Activated T-cell treated with anti-CD3 and anti-CD28 coated beads, Interleukin-2, amount 50 U/mL, for 1 hour (primary cell): Measurements from ENCODE around the gene SLC27A1.
A peak's percentile ranks its signal among the peaks of the same experiment; 100 is the strongest.
"Not testable (repeated sequence)": the region's sequence is repeated elsewhere in the genome, so short reads cannot be mapped to it uniquely, and the experiment has no call there.

ENCODE experiments used
- DNase-seq: peaks from one replicate; pipeline ENCODE4 v3.0.0-alpha.2; 2020

SLC27A1 gene

DNA sequence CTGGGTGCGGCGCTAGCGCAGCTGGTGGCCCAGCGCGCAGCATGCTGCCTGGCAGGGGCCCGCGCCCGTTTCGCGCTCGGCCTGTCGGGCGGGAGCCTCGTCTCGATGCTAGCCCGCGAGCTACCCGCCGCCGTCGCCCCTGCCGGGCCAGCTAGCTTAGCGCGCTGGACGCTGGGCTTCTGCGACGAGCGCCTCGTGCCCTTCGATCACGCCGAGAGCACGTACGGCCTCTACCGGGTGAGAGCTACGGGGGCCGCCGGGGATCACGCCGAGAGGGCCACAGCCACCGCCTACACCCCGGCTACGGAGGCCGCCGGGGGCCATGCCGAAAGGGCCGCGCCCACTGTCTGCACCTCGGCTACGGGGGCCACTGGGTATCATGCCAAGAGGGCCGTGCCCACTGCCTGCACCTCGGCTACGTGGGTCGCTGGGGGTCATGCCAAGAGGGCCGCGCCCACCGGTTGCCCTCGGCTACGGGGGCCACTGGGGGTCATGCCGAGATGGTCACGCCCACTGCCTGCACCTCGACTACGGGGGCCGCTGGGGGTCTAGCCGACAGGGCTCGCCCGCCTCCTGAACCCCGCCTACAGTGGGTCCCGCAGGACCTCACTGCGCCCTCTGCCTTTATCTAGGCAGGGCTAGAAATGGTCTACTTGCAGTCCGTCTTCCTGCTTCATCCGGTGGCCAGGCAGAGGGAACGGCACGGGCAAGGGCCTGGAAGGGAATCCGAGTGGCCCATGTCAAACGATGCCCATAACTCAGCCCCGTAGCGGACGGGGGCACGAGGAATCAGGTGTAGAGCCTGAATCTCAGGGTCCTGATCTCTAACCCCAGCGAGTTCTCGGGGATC, 41.6 kb downstream of the SLC27A1 start:
- peak; percentile 86 for DNase-seq

GRCh38 chr19:17512574-17512939, 42.2 kb downstream of the SLC27A1 start:
- no peak for DNase-seq

- DNase-seq, result no peak
These were observed 45.3 kb downstream of the SLC27A1 start for GRCh38 chr19:17515408-17516149.

GRCh38 chr19:17517898-17518297, 47.6 kb downstream of the SLC27A1 start:
- DNase-seq, result no peak

- not testable (repeated sequence) for DNase-seq
These were observed 48.3 kb downstream of the SLC27A1 start for GRCh38 chr19:17518654-17519053.

GRCh38 chr19:17519967-17520366, 49.6 kb downstream of the SLC27A1 start:
- DNase-seq, result no peak

- DNase-seq, result no peak
These were observed 50.5 kb downstream of the SLC27A1 start for GRCh38 chr19:17520865-17521264.

DNA sequence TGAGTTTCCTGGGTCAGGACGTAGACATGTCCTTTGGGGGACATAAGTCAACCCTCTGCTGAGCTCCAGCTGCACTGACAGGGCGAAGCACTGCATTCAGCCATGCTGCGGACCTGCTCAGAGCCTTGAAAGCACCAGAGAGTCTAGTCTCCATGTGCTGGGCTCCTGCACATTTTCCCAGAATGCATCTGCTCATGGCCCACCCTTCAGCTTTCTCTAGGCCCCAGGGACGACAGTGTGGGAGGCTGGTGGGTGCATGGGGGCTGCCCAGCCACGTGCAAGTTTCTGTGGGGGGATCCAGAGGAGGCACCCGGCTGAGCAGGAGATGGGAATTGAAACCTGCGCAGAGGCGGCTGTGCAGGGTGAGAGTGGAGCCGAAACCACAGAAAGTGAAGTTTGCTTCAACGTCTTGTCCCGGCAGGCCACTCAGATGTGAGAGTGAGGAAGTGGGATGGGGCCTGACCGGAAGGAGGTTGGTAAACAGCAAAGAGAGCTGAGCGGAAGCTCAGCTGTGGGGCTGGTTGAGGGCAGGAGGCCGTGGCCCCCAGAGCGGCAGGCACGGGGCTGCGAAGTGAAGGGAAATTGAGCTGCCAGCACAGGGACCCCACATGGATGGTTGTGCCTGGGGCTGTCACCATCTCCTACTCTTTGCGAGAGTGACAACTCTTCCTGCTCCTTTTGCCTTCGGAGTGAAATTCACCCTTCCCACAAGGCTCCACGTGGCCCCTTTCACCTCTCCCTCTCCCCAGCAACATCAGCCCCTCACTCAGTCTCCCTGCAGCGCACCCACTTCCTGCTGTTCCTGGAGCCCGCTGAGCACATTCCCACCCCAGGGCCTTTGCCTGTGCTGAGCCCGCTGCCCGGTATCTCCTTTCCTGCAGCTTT, 52.9 kb downstream of the SLC27A1 start:
- DNase-seq, result peak; percentile 29

DNA sequence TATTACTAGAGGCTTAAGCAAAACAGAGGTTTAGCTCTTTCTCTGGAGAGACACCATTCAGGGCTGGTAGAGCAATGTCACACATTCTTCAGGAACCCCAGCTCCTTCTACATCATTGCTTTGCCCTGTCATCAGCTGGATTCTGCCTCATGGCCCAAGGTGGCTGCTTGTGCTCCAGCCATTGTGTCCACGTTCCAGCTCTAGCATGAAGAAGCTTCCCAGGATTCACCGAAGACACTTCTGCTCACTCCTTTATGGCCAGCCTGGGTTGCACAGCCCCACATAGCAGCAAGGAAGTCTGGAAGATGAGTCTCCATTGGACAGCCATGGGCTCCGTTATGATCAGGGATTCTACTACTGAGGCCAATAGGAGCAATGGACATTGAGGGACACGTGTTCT, 54.3 kb downstream of the SLC27A1 start:
- DNase-seq, result no peak

DNA sequence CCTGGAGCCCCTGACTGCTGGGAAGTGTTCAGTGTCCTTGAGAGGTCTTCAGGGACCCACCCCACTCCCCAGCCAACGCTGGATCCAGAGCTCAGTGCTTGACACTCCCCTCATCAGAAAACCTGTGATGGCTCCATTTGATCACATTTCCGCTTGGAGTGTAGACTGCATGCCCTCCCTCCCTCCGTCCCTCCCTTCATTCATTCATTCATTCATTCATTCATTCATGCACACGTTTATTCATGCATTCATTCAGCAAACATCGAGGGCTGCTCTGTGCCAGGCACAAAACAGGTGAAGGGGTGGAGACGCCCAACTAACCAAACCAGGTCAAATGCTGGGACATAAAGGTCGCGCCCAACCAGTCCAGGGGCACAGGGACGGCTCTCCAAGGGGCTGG, 54.8 kb downstream of the SLC27A1 start:
- DNase-seq, result no peak

- DNase-seq, result no peak
These were observed 56.6 kb downstream of the SLC27A1 start for GRCh38 chr19:17526922-17527321.

GRCh38 chr19:17527326-17527725, 57.0 kb downstream of the SLC27A1 start:
- no peak for DNase-seq

DNA sequence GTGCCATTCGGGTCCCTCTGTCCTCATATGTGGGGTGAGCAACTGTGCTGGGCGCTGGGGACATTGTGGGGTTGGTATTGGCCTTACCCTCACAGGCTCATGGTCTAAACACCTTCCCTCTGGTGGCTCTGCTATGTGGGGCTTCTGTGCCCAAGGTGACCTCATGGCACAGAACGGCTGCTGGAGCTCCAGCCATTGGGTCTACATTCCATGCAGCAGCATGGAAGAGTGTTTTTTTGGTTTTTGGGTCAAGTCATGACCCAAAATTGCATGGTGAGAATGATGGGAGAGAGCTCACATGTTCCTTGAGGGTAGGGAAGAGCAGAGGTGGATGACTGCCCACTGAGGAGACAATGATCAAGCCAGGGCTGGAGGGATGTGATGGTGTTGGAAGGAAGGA, 58.3 kb downstream of the SLC27A1 start:
- DNase-seq, result no peak

- no peak for DNase-seq
These were observed 59.2 kb downstream of the SLC27A1 start for GRCh38 chr19:17529239-17530158.

DNA sequence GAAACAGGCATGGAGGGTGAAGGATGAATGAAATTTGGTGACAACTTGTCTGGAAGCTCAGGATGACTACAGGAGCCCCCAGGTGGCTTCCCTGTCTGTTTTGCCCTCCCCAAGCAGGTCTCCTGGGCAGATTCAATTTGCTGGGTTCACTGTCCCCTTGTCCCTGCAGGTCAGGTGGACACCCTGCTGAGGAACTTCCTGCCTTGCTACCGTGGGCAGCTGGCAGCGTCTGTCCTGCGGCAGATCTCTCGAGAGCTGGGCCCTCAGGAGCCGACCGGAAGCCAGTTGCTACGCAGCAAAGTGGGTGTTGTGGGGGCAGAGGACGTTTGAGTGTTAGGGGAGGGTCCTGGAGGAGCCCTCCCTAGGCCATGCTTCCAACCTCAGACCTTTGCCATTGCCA, 60.3 kb downstream of the SLC27A1 start:
- DNase-seq, result no peak

DNA sequence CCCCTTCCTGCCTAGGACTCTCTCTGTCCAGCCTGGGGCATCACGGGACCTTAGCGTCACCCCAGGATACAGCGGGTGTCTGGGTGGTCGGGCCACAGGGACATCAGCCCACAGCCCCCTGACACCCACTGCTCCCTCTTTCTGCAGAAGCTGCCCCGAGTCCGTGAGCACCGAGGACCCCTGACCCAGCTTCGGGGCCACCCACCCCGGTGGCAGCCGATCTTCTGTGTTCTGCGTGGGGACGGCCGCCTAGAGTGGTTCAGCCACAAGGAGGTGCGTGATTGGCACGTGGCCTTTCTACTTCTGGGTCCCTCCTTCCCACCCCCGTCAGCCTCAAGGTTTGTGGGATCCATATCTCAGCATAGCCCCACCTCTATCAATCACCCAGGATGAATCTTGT, 61.8 kb downstream of the SLC27A1 start:
- DNase-seq, result no peak

- no peak for DNase-seq
These were observed 62.2 kb downstream of the SLC27A1 start for GRCh38 chr19:17532557-17532956.

GRCh38 chr19:17534767-17535166, 64.4 kb downstream of the SLC27A1 start:
- no peak for DNase-seq

DNA sequence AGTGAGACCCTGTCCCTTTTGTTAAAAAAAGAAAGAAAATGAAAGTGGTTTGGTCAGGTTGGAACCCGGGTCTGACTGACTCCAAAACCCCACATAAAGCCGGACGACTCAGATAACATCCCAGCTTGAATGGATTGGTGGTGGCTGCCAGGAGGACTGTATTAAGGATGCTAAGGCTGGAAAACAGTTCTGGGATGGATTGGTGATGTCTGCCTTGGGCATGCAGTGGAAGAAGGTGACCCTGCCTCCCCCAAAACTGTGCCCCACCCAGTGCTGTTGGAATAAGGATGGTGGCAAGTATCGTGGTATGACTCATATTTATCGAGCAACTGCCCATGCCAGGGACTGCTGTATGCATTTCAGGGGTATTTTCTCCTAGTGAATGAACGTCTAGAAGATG, 66.6 kb downstream of the SLC27A1 start:
- no peak for DNase-seq

DNA sequence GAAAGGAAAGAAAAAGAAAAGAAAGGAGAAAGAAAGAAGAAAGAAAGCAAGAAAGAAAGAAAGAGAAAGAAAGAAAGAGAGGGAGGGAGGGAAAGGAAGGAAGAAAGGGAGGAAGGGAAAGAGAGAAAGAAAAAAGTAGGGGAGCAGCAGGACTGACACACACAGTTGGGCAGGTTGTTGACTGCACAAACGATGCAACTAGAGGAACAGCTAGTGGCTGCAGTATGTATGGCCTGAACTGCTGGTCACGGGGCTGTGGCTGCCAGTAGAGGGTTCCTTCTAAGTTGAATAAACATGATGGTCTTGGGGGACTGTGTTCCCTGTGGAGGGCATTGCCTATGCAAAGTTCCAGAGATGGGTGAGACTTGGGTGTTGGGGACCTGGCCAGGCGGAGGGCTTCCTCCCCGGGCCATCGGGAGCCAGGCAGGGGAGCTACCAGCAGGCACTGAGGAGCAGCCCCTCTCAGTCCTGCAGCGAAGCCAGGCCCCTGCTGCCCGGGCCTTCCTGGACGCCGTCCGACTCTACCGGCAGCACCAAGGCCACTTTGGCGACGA, 68.4 kb downstream of the SLC27A1 start:
- no peak for DNase-seq

- peak; percentile 95 for DNase-seq
These were observed 69.2 kb downstream of the SLC27A1 start for GRCh38 chr19:17539238-17540117.
